Epithelial cell of esophagus (primary cell): ENCODE data around the gene SYPL2.

ENCODE experiments used
- DNase-seq: peaks from one replicate; pipeline ENCODE4 v3.0.0; 2010; ENCODE audit warnings: low read depth
- H3K4me3 ChIP-seq: 2 replicates; pipeline ENCODE4 v1.5.1; 2011; ENCODE audit warnings: mild to moderate bottlenecking, low read length, control low read depth
- TF ChIP-seq, protein P1 (sequence below): IDR thresholded peaks from 2 replicates; pipeline ENCODE4 v1.5.1; 2011; ENCODE audit warnings: low read depth, mild to moderate bottlenecking, low read length, control low read depth, inconsistent platforms; ENCODE audit not compliant: insufficient read depth; ENCODE audit errors: missing control alignments

The SYPL2 gene

DNA sequence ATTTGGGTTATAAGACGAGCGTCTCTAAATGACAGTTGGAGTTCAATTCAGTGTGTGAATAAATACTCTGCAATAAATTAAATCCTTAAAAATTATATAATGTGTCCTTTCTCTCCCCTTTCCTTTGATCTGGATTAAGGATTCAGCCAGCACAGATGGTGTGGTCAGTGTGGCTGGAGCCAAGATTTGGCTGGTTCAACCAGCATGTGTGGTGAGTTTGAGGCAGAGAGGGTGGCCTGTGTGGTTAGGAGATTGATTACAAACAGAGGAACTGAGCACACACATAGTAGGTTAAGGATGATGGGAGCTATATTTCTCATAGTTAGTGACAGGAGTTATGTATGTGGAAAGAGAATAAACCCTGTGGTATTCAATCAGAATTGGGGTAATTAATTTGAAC is 57.4 kb downstream of the SYPL2 start:
- no peak overlapping the region for H3K4me3 ChIP-seq
- DNase-seq = no peak
- TF ChIP-seq, protein P1, sequence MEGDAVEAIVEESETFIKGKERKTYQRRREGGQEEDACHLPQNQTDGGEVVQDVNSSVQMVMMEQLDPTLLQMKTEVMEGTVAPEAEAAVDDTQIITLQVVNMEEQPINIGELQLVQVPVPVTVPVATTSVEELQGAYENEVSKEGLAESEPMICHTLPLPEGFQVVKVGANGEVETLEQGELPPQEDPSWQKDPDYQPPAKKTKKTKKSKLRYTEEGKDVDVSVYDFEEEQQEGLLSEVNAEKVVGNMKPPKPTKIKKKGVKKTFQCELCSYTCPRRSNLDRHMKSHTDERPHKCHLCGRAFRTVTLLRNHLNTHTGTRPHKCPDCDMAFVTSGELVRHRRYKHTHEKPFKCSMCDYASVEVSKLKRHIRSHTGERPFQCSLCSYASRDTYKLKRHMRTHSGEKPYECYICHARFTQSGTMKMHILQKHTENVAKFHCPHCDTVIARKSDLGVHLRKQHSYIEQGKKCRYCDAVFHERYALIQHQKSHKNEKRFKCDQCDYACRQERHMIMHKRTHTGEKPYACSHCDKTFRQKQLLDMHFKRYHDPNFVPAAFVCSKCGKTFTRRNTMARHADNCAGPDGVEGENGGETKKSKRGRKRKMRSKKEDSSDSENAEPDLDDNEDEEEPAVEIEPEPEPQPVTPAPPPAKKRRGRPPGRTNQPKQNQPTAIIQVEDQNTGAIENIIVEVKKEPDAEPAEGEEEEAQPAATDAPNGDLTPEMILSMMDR = no peak

DNA sequence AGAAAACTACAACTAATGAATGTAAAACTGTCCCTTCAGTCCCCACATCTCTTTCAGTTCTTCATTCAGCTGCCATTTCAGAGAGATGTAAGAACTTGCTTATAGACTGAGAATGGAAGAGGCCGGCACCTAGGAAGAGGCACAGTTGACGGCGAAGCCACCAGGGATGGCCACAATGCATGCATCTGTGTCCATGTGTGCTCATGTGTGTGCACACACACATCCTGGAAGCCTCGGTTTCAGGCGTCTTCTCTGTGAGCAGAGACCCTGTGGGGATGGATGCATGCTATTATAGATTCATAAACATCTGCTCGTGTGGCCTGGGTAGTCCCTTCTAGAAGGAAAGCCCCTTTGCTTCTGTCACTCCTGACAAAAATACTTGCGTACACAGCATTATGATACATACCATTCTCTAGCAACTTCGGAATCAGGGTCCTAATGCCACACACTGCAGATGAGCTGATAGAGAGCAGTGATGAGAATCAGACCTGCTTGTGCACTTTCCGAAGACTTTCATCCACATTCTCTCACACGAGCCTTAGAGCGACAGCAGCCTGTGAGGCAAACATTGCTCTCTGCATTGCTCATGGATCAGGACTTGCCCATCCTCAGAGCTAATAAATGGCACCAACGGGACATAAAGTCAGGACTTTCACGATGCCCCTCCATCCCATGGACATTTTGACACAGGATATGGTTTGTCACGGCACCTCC is 60.9 kb downstream of the SYPL2 start:
- H3K4me3 ChIP-seq = no peak overlapping the region
- TF ChIP-seq, protein P1 = no peak
- no peak for DNase-seq

- TF ChIP-seq, protein P1 = no peak
- DNase-seq = no peak
- H3K4me3 ChIP-seq = no peak overlapping the region
Observed at GRCh38 chr1:109527846-109528695, 61.7 kb downstream of the SYPL2 start.

- TF ChIP-seq, protein P1 = no peak
- DNase-seq = no peak
- no peak overlapping the region for H3K4me3 ChIP-seq
Observed at GRCh38 chr1:109528712-109529111, 62.4 kb downstream of the SYPL2 start.

- TF ChIP-seq, protein P1 = no peak
- DNase-seq = no peak
- no peak overlapping the region for H3K4me3 ChIP-seq
Observed at GRCh38 chr1:109529881-109530456, 63.6 kb downstream of the SYPL2 start.

DNA sequence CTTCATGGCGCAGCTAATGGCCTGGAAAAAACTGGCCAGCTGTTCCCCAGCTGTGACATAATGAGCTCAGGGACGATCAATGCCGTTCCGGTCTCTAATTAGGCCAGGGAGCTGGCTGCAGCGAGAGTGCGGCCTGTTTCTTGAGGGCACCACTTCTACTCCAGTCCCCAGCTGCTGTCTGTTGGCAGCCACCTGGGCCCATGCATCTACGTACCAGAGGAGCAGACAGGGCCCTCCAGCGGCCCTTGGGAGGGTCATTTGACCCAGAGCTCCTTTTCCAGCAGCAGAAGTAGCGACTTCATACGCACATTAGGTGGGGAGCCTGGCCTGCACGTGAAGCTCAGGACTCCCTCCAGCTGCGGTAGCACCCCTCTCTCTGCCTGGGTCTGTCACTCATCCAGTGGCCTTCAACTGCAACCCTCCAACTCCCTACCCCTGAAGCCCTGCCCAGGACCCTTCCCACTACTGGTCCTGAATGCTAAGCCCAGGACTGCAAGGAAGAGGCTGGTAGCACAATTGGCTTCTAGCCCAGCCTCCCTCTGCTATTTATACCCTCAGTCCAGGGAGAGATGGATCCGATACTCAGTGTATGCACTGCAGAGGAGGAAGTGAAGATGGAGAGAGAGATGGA is 64.2 kb downstream of the SYPL2 start:
- no peak for DNase-seq
- TF ChIP-seq, protein P1 = no peak
- H3K4me3 ChIP-seq = no peak overlapping the region
